Stimulated activated CD4-positive, alpha-beta T cell treated with anti-CD3 and anti-CD28 coated beads, TNF-alpha, amount 100 ng/mL, for 24 hours (primary cell): ENCODE measurements around the gene ZBED1.
"Not testable (repeated sequence)": the region's sequence is repeated elsewhere in the genome, so short reads cannot be mapped to it uniquely, and the experiment has no call there.

Source experiments
- DNase-seq, 3 experiments: peaks; one replicate each; pipeline ENCODE4 v3.0.0-alpha.2; 2020; ENCODE audit warnings: low read depth in 3 of 3

The ZBED1 gene

GRCh38 chrX:2497961-2498780, 2.6 kb downstream of the ZBED1 start:
- DNase-seq = no peak

DNA sequence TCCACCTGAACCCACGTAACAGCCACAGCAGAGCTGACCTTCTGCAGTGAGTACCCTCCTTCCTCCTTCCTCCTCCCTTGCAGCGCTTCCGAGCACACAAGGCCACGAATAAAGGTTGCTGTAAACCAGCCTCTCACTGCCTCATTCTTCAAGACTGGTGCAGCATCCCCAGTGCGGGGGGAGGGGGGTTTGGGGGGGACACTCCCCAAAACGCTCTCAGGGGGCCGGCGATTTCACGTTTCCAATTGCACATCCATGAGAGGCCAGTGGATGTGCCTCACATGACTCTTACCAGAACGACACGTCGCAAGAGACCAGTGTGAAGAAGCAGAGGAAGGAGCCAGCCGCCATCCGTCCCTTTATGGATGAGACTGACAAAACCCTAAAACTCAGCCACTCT, 5.2 kb downstream of the ZBED1 start:
- no peak for DNase-seq

- no peak for DNase-seq
Measured at GRCh38 chrX:2492531-2493218, 8.1 kb downstream of the ZBED1 start.

DNA sequence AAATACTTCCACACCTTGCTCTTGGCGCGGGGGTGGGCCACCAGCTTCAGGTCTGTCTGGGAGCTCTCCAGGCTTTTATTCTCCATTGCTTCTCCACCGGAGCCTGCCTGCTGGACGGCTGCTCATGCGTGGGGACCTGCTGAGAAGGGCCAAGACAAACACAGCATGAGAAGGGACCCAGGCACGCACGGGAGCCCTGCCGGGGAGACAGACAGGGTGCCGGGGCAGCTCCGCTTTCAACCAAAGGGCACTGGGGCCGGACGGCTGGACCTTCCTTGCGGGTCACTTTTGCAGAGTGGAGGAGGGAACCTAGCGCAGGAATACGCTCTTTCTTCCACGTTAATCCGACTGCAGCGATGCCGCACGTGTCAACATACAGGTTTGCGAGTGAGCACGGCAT, 10.1 kb downstream of the ZBED1 start:
- DNase-seq = no peak

- DNase-seq = no peak
Measured at GRCh38 chrX:2489446-2490445, 11.0 kb downstream of the ZBED1 start.

DNA sequence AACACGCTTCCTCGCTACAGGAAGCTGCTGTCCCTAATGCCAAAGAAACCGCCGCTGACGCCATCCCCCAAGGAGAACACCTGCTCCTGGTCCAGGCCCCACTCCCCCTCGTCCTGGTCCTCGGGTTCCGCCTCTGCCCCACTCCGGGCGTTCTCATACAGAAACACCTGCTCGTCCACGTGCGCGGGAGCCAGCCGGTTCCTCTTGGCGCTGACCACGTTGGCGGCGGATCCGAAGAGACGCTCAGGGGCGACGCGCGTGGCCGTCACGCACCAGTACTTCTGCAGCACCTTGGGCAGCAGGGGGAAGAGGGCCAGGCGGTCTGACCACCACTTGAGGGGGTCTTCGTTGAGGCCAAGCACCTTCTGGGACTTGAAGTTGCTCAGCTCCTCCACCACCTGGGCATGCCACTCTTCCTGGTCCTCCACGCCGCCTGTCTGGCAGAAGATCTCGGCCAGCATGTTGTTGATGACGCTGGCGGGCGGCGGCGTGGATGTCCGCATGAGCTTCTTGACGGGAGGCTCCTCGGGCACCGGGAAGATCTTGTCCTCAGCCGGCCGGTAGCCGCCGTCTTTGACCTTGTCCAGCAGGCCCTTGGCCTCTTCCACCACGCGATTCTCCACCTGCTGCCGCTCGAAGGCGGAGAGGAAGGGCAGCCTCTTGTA, 12.0 kb downstream of the ZBED1 start:
- no peak for DNase-seq

DNA sequence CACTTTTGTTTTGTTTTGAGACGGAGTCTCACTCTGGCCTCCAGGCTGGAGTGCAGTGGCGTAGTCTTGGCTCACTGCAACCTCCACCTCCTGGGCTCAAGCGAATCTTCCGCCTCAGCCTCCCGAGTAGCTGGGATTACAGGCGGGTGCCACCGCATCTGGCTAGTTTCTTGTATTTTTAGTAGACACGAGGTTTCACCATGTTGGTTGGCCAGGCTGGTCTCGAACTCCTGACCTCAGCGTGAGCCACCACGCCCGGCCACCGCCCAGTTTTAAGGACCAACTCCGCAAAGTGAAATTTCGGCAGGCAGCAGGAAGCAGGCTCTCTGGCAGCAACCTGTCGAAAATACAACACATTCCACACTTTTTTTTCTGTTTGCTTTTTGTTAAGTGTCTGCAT, 13.4 kb downstream of the ZBED1 start:
- DNase-seq = no peak

GRCh38 chrX:2486476-2487133, 14.2 kb downstream of the ZBED1 start:
- DNase-seq = no peak

DNA sequence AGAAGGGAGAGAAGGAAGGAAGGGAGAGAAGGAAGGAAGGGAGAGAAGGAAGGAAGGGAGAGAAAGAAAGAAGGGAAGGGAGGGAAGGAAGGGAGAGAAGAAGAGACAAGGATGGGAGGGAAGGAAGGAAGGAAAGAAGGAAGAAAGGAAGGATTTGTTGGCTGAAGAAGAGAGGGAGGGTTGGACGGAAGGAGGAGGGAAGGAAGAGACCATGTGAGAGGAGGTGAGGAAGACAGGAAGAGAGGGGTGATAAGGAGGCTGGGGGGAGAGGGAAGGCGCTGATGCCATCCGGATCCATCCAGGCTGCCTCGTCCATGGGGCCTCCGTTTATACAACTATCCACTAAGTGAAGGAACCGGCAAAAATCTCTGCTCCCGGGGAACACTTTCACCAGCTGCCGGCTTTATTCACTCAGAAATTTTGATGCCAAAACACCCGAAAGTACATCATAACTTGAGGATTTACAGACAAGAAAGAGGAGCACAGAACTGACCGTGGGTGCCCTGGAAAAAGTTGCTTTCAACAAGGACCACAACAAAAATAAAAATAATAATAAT, 14.9 kb downstream of the ZBED1 start:
- no peak for DNase-seq

DNA sequence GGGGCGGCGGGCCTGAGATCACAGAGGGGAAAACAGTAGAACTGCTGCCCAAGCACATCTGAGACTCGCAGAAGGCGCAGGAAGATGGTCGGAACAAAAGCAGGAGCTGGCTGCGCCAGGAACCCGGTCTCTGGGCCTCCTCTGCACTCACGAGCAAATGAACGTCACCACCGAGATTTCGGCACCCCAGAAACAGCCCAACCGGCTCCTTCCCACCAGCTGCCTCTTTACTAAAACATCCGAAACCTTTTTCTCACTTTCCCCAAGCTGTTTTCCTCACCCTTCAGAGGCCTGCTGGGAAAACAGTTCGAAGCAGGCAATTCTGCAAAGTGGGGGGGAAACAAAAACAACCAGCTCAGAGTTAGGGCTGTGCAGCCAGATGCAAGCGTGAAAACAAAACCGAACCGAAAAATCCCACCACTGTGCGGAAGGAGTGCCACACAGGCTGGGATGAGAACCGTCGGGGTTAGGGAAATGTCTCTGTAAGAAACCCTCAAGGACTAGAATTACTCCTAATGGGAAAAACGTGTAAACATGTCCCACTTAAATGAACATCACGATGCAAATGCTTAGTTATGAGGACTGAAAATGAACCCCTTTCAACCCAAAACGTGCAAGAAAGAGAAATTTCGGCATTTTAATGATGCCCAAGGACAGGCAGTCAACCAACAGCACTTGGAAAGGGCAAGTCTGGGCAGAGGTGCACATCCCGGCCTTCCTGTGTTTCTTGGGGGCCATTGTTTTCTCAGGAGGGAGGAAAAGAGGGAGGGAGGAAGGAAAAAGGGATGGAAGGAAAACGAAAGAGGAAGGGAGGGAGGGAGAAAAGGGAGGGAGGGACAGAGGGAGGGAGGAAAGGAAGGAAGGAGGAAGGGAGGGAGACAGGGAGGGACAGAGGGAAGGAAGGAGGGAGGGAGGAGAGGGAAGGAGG, 15.8 kb downstream of the ZBED1 start:
- no peak for DNase-seq

- no peak for DNase-seq
Measured at GRCh38 chrX:2484256-2484655, 16.5 kb downstream of the ZBED1 start.

GRCh38 chrX:2483398-2484060, 17.2 kb downstream of the ZBED1 start:
- DNase-seq = no peak

DNA sequence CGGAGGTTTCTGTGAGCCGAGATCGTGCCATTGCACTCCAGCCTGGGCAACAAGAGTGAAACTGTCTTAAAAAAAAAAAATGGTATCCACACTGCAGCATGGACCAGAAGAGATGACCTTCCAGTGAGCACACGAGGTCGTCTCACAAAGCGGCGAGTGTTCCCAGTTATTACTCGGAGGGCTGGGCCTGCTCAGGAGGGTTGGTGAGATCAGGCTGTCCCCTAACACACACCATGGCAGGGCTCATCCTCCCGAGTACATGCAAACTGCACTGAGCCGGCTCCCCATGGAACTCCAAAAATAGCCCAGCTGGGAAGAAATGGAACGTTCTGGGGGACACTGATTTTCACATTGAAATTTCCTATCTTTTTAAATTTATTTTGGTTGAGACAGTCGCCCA, 19.2 kb downstream of the ZBED1 start:
- DNase-seq = not testable (repeated sequence)

GRCh38 chrX:2479982-2480381, 20.8 kb downstream of the ZBED1 start:
- DNase-seq = not testable (repeated sequence)

GRCh38 chrX:2479420-2479780, 21.4 kb downstream of the ZBED1 start:
- DNase-seq = no peak

DNA sequence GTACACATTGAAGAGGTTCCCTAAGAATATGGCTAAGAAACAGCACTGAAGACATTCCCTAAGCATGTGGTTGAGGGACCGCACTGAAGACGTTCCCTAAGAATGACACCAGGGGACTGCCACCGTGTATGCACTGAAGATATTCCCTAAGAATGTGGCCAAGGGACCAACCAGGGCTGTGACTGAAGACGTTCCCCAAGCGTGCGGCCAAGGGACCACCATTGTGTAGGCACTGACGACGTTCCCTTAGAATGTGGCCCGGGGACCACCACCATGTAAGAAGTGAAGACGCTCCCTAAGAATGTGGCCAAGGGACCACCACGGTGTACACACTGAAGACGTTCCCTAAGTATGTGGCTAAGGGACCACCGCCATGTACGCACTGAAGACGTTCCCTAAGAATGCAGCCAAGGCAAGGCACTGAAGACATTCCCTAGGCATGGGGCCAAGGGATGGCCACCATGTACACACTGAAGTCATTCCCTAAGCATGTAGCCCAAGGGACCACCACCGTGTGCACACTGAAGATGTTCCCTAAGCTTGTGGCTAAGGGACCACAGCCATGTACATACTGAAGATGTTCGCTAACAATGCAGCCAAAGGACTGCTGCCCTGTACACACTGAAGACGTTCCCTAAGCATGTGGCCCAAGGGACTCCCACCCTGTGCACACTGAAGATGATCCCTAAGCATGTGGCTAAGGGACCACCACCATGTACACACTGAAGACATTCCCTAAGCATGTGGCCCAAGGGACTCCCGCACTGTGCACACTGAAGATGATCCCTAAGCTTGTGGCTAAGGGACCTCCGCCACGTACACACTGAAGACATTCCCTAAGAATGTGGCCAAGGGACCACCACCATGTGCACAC, 22.0 kb downstream of the ZBED1 start:
- no peak for DNase-seq

- DNase-seq = not testable (repeated sequence)
Measured at GRCh38 chrX:2477313-2477712, 23.5 kb downstream of the ZBED1 start.
